WTC11 (cell line): Measurements from ENCODE around the gene NR5A1. TPM values are rescaled to one million over a fixed set of nuclear protein-coding genes. Genes with fewer than 3 reads are reported as not detected.

Experiments
- ATAC-seq: fragments of 200-7000 bp; cut with Tn5 transposase; 2 replicates; pipeline ENCODE4 v1.10.0; 2021; ENCODE audit warnings: mild to moderate bottlenecking, moderate library complexity
- CTCF ChIA-PET: fragments of 300-600 bp; sonication (Branson Sonifier 250); formaldehyde crosslinking; loops from one replicate; lab custom pipeline; 2021; ENCODE audit warnings: antibody characterized with exemption; lab: Charles Lee
- POLR2A ChIA-PET: fragments of 350-600 bp; sonication (Branson Sonifier 250); formaldehyde crosslinking; loops from one replicate; lab custom pipeline; 2021; ENCODE audit warnings: antibody characterized with exemption; lab: Charles Lee
- DNase-seq: peaks from one replicate; pipeline ENCODE4 v3.0.0; 2021; ENCODE audit warnings: low spot score
- H3K27ac Mint-ChIP-seq: 2 replicates; pipeline ENCODE4 v1.8.0; 2021; ENCODE audit warnings: mixed read lengths
- H3K27me3 Mint-ChIP-seq: 2 replicates; pipeline ENCODE4 v1.8.0; 2021; ENCODE audit warnings: low read depth, mild to moderate bottlenecking, moderate library complexity, mixed read lengths
- H3K36me3 Mint-ChIP-seq: 2 replicates; pipeline ENCODE4 v1.8.0; 2021; ENCODE audit warnings: mixed read lengths
- H3K4me1 Mint-ChIP-seq: 2 replicates; pipeline ENCODE4 v1.8.0; 2022; ENCODE audit warnings: mixed read lengths
- H3K4me3 Mint-ChIP-seq: 2 replicates; pipeline ENCODE4 v1.8.0; 2021; ENCODE audit warnings: mild to moderate bottlenecking, moderate library complexity, mixed read lengths
- H3K9me3 Mint-ChIP-seq: 2 replicates; pipeline ENCODE4 v1.8.0; 2021; ENCODE audit warnings: mixed read lengths
- CBFB ChIP-seq: sonication (generic); formaldehyde crosslinking; IDR thresholded peaks from 2 replicates; pipeline ENCODE4 v1.8.1; 2022; ENCODE audit warnings: mild to moderate bottlenecking, low read depth, missing genetic modification reagents
- CTCF ChIP-seq: fragments of 200-600 bp; IDR thresholded peaks from 2 replicates; pipeline ENCODE4 v1.8.0; 2022; ENCODE audit warnings: antibody characterized with exemption
- ERG ChIP-seq: fragments of 250-450 bp; sonication (Bioruptor Pico); IDR thresholded peaks from 2 replicates; pipeline ENCODE4 v1.8.0; 2021; ENCODE audit warnings: mild to moderate bottlenecking
- ESRRA ChIP-seq: sonication (generic); formaldehyde crosslinking; IDR thresholded peaks from 2 replicates; pipeline ENCODE4 v1.8.1; 2022; ENCODE audit warnings: mild to moderate bottlenecking, missing genetic modification reagents, borderline replicate concordance
- FOXK1 ChIP-seq: sonication (generic); formaldehyde crosslinking; IDR thresholded peaks from 2 replicates; pipeline ENCODE4 v1.8.0; 2022; ENCODE audit warnings: mild to moderate bottlenecking, moderate library complexity, missing genetic modification reagents
- GRHL2 ChIP-seq: fragments of 250-450 bp; sonication (Bioruptor Pico); IDR thresholded peaks from 2 replicates; pipeline ENCODE4 v1.8.0; 2022; ENCODE audit warnings: mild to moderate bottlenecking, moderate library complexity; ENCODE audit not compliant: insufficient replicate concordance, severe bottlenecking
- MXD4 ChIP-seq: fragments of 250-450 bp; sonication (Bioruptor Pico); IDR thresholded peaks from 2 replicates; pipeline ENCODE4 v1.8.0; 2021; ENCODE audit warnings: mild to moderate bottlenecking, moderate library complexity, borderline replicate concordance
- NFATC4 ChIP-seq: fragments of 250-450 bp; sonication (Bioruptor Pico); IDR thresholded peaks from 2 replicates; pipeline ENCODE4 v1.9.0; 2021; ENCODE audit warnings: mild to moderate bottlenecking
- TP53 ChIP-seq: sonication (generic); formaldehyde crosslinking; IDR thresholded peaks from 2 replicates; pipeline ENCODE4 v1.8.1; 2023; ENCODE audit warnings: mild to moderate bottlenecking, missing genetic modification reagents
- ZNF121 ChIP-seq: sonication (generic); formaldehyde crosslinking; IDR thresholded peaks from 2 replicates; pipeline ENCODE4 v1.8.0; 2023; ENCODE audit warnings: missing genetic modification reagents
- ZNF232 ChIP-seq: sonication (generic); formaldehyde crosslinking; IDR thresholded peaks from 2 replicates; pipeline ENCODE4 v1.8.0; 2022; ENCODE audit warnings: mild to moderate bottlenecking, missing genetic modification reagents
- ZNF671 ChIP-seq: fragments of 250-450 bp; sonication (Bioruptor Pico); IDR thresholded peaks from 2 replicates; pipeline ENCODE4 v1.8.0; 2021; ENCODE audit warnings: mild to moderate bottlenecking
- total RNA-seq: library from RNA; stranded (reverse); gene quantifications from 3 replicates; pipeline ENCODE4 v1.2.3, GENCODE V29; 2021
- TF ChIP-seq, protein P1 (sequence below): sonication (generic); formaldehyde crosslinking; IDR thresholded peaks from 2 replicates; pipeline ENCODE4 v1.8.0; 2022; ENCODE audit warnings: mild to moderate bottlenecking, missing genetic modification reagents
- TF ChIP-seq, protein P2 (sequence below): sonication (generic); formaldehyde crosslinking; IDR thresholded peaks from 2 replicates; pipeline ENCODE4 v1.8.1; 2022; ENCODE audit warnings: low read depth, mild to moderate bottlenecking, moderate library complexity, missing genetic modification reagents, borderline replicate concordance
- TF ChIP-seq, protein P3 (sequence below): sonication (generic); formaldehyde crosslinking; IDR thresholded peaks from 2 replicates; pipeline ENCODE4 v1.8.0; 2022; ENCODE audit warnings: missing genetic modification reagents

NR5A1 gene
- total RNA-seq, 1 experiment from 2014 or later = 0.77 TPM

DNA sequence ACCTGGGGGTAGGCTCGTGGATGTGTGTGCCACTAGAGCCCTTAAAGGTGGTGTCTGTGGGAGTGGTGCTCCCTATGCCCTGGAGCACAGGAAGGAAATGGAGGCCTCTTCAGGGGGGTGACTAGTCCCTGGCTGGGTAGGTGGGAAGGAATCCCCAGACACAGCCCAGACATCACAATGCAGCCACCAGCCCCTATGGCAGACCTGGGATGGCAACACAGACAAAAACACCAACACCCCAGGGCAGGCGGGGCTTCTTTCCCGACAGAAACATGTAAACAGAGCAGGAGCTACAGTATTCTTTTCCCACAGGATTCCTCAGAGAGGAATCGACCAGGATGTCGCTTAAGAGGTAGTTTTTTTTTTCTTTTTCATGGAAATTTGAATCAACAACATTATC is 10.4 kb upstream of the NR5A1 start (continued):
- TF ChIP-seq CBFB (CRISPR knock-in tag) (no peak), ZNF232 (CRISPR knock-in tag) (no peak), MXD4 (CRISPR knock-in tag) (no peak)
- TF ChIP-seq, all 79 proteins: peak for 0

- Mint-ChIP-seq H3K4me3 (no peak overlapping the region), H3K9me3 (peaks cover under 1% of the 10 kb centered on the region; the same call in 1 of the 2 replicates), H3K4me1 (peaks cover 18% of the 10 kb centered on the region), H3K27me3 (no peaks in the 10 kb centered on the region), H3K36me3 (peaks cover 13% of the 10 kb centered on the region), H3K27ac (no peak overlapping the region)
- DNase-seq = no peak
- ATAC-seq = no peak
- TF ChIP-seq ZNF671 (CRISPR knock-in tag) (0 out of 2 replicates have a peak, but pooled peaks have one; percentile 35), CBFB (CRISPR knock-in tag) (no peak)
- TF ChIP-seq, protein P1, sequence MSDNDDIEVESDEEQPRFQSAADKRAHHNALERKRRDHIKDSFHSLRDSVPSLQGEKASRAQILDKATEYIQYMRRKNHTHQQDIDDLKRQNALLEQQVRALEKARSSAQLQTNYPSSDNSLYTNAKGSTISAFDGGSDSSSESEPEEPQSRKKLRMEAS (CRISPR knock-in tag) = no peak
- CTCF ChIA-PET = interaction anchor here (1.1 to 5.6 kb wide), 3 partner anchors 22 to 94 kb away, joined by 3 to 37 read pairs (median 4); no protein-coding TSS in a partner anchor
- POLR2A ChIA-PET = interaction anchor here (0.6 kb wide), 1 partner anchor 1020 kb away, joined by 3 read pairs; no protein-coding TSS in a partner anchor
These were observed 7.7 kb upstream of the NR5A1 start for GRCh38 chr9:124514874-124515273.

- POLR2A ChIA-PET = no interaction called here
- peaks cover 8% of the 10 kb centered on the region for H3K36me3 Mint-ChIP-seq
- ATAC-seq (no peak), DNase-seq (no peak)
- no peaks in the 10 kb centered on the region for H3K9me3 Mint-ChIP-seq
- CTCF ChIA-PET = interaction anchor here (0.5 to 5.6 kb wide), 2 partner anchors 22 to 78 kb away, joined by 3 to 37 read pairs; no protein-coding TSS in a partner anchor
- H3K4me1 Mint-ChIP-seq = peaks cover 18% of the 10 kb centered on the region
- TF ChIP-seq CTCF = no peak
- no peak for TF ChIP-seq ESRRA (CRISPR knock-in tag)
- TF ChIP-seq, protein P2, sequence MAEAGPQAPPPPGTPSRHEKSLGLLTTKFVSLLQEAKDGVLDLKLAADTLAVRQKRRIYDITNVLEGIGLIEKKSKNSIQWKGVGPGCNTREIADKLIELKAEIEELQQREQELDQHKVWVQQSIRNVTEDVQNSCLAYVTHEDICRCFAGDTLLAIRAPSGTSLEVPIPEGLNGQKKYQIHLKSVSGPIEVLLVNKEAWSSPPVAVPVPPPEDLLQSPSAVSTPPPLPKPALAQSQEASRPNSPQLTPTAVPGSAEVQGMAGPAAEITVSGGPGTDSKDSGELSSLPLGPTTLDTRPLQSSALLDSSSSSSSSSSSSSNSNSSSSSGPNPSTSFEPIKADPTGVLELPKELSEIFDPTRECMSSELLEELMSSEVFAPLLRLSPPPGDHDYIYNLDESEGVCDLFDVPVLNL = no peak
- TF ChIP-seq NFATC4 (CRISPR knock-in tag) = no peak
- no peak for TF ChIP-seq ZNF121
- TF ChIP-seq FOXK1 (CRISPR knock-in tag) = no peak
- TF ChIP-seq, protein P3, sequence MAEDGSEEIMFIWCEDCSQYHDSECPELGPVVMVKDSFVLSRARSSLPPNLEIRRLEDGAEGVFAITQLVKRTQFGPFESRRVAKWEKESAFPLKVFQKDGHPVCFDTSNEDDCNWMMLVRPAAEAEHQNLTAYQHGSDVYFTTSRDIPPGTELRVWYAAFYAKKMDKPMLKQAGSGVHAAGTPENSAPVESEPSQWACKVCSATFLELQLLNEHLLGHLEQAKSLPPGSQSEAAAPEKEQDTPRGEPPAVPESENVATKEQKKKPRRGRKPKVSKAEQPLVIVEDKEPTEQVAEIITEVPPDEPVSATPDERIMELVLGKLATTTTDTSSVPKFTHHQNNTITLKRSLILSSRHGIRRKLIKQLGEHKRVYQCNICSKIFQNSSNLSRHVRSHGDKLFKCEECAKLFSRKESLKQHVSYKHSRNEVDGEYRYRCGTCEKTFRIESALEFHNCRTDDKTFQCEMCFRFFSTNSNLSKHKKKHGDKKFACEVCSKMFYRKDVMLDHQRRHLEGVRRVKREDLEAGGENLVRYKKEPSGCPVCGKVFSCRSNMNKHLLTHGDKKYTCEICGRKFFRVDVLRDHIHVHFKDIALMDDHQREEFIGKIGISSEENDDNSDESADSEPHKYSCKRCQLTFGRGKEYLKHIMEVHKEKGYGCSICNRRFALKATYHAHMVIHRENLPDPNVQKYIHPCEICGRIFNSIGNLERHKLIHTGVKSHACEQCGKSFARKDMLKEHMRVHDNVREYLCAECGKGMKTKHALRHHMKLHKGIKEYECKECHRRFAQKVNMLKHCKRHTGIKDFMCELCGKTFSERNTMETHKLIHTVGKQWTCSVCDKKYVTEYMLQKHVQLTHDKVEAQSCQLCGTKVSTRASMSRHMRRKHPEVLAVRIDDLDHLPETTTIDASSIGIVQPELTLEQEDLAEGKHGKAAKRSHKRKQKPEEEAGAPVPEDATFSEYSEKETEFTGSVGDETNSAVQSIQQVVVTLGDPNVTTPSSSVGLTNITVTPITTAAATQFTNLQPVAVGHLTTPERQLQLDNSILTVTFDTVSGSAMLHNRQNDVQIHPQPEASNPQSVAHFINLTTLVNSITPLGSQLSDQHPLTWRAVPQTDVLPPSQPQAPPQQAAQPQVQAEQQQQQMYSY (CRISPR knock-in tag) = no peak
- TF ChIP-seq TP53 (CRISPR knock-in tag) = no peak
- TF ChIP-seq ERG = no peak
- no peak for TF ChIP-seq GRHL2 (CRISPR knock-in tag)
- no peak overlapping the region for H3K4me3 Mint-ChIP-seq
- no peaks in the 10 kb centered on the region for H3K27me3 Mint-ChIP-seq
- H3K27ac Mint-ChIP-seq = no peak overlapping the region
These were observed 6.9 kb upstream of the NR5A1 start for GRCh38 chr9:124514125-124514524.
